ENCODE data around the gene DTWD1.
A peak's percentile ranks its signal among the peaks of the same experiment; 100 is the strongest.
"Not testable (repeated sequence)": the region's sequence is repeated elsewhere in the genome, so short reads cannot be mapped to it uniquely, and the experiment has no call there.

The DTWD1 gene, protein sequence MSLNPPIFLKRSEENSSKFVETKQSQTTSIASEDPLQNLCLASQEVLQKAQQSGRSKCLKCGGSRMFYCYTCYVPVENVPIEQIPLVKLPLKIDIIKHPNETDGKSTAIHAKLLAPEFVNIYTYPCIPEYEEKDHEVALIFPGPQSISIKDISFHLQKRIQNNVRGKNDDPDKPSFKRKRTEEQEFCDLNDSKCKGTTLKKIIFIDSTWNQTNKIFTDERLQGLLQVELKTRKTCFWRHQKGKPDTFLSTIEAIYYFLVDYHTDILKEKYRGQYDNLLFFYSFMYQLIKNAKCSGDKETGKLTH

DNA sequence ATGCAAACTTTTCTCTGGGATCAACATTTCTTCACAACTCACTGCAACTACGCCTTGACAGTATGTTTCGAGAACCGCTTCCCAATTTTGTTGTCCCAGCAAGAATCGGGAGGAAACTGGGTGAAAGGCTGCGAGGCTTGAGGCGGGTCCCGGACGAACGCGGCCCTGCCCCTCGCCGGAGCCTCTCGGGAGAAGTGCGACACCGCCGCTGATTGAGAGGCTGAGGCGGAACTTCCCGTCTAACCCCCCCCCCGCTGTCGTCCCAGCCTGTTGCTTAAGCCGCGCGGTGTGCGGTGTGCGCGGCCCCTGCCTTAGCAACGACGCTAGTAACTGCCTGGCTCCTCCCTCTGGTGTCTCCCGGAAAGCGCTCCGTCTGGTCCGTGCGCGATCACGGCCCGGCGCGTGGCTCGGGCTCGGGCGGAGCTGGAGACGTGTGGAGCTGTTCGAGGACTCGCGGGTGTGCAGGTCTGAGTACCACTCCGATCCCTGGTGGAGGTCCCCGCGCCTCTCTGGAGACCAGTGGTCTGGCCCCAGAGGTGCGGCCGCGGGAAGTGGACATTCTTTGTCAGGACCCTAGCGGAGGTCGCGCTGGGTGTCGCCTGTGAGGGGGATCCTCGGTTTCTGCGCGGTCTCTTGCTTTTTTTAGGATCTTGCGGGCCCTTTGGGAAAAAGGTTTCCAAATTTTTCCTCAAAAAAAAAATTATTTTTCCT is at the start of gene DTWD1, which contains the start of gene FAM227B:
TSS of gene DTWD1 (plus strand) at position 391 of the 711 bp plus-strand sequence. CDS start 4,120 bp downstream, outside the sequence.
TSS of gene FAM227B (minus strand) at position 161 of the 711 bp plus-strand sequence. CDS start 5,647 bp downstream, outside the sequence.
- Mint-ChIP-seq H3K27ac (peak within 1 kb of the TSS; percentile 99), H3K4me1 (peaks cover 47% of the 10 kb centered on the region), H3K9me3 (peaks cover 32% of the 10 kb centered on the region), H3K4me3 (peak within 1 kb of the TSS; percentile 92), H3K27me3 (ENCODE audit: low read depth, poor library complexity) (no peaks in the 10 kb centered on the region), H3K36me3 (ENCODE audit: low read depth) (peaks cover 70% of the 10 kb centered on the region)
- peak; percentile 91 for DNase-seq
- TF ChIP-seq, protein P1, sequence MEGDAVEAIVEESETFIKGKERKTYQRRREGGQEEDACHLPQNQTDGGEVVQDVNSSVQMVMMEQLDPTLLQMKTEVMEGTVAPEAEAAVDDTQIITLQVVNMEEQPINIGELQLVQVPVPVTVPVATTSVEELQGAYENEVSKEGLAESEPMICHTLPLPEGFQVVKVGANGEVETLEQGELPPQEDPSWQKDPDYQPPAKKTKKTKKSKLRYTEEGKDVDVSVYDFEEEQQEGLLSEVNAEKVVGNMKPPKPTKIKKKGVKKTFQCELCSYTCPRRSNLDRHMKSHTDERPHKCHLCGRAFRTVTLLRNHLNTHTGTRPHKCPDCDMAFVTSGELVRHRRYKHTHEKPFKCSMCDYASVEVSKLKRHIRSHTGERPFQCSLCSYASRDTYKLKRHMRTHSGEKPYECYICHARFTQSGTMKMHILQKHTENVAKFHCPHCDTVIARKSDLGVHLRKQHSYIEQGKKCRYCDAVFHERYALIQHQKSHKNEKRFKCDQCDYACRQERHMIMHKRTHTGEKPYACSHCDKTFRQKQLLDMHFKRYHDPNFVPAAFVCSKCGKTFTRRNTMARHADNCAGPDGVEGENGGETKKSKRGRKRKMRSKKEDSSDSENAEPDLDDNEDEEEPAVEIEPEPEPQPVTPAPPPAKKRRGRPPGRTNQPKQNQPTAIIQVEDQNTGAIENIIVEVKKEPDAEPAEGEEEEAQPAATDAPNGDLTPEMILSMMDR (IDR thresholded peaks at IDR 0.05) = no peak

DNA sequence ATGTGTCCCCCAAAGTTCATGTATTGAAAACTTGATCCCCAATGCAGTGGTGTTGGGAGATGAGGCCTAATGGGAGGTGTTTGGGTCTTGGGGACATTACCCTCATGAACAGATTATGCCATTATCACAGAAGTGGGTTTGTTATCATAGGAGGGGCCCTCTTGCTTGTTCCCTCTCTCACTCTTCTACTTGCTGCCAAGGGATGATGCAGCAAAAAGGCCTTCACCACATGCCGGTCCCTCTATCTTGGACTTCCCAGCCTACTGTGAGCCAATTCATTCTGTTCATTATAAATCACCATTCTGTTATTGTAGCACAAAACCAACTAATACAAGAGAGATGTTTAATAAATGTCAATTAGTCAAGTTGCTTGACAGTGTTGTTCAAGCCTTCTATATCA is 47.4 kb upstream of the DTWD1 start:
- Mint-ChIP-seq H3K27ac (no peak overlapping the region), H3K4me3 (no peak overlapping the region), H3K27me3 (ENCODE audit: low read depth, poor library complexity) (peaks cover 5% of the 10 kb centered on the region), H3K36me3 (ENCODE audit: low read depth) (peaks cover 23% of the 10 kb centered on the region), H3K9me3 (peaks cover 12% of the 10 kb centered on the region), H3K4me1 (no peaks in the 10 kb centered on the region)
- DNase-seq = no peak
- TF ChIP-seq, protein P1 (IDR thresholded peaks at IDR 0.05) = no peak

DNA sequence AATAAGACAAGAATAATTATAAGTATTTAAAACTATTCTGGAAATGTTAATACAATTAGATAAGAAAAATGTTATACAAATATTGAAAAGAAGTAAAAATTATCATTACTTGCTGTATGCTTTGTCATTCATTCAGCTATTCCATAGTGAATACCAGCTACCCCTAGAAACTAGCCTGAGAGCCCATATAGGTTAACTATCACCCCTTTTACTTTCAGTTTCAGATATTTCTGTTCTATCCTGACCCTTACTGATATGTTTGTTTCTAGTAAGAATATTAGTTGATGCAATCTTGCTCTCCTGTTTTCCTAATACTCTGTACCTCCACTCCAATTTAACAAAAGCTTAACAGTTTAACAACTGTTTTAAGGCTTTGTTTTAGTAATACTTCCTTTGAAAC is 31.8 kb upstream of the DTWD1 start:
- TF ChIP-seq, protein P1 (IDR thresholded peaks at IDR 0.05) = no peak
- DNase-seq = no peak
- H3K4me1 Mint-ChIP-seq = no peaks in the 10 kb centered on the region

DNA sequence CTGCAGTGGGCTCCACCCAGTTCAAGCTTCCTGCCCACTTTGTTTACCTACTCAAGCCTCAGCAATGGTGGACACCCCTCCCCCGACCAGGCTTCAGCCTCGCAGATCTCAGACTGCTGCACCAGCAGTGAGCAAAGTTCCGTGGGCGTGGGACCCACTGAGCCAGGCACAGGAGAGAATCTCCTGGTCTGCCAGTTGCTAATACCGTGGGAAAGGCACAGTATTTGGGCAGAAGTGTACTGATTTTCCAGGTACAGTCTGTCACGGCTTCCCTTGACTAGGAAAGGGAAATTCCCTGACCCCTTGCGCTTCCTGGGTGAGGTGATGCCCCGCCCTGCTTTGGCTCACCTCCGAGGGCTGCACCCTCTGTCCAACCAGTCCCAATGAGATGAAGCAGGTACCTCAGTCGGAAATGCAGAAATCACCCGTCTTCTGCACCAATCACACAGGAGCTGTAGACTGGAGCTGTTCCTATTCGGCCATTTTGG is 28.0 kb upstream of the DTWD1 start:
- not testable (repeated sequence) for H3K4me1 Mint-ChIP-seq; H3K4me3 Mint-ChIP-seq; H3K27me3 Mint-ChIP-seq (ENCODE audit: low read depth, poor library complexity); H3K27ac Mint-ChIP-seq; DNase-seq
- peaks cover 41% of the 10 kb centered on the region for H3K9me3 Mint-ChIP-seq
- H3K36me3 Mint-ChIP-seq (ENCODE audit: low read depth) = peaks cover 42% of the 10 kb centered on the region

More for the DNA sequence above, 31.8 kb upstream of the DTWD1 start:
- Mint-ChIP-seq H3K27me3 (ENCODE audit: low read depth, poor library complexity) (no peaks in the 10 kb centered on the region), H3K9me3 (peaks cover 31% of the 10 kb centered on the region), H3K27ac (no peak overlapping the region), H3K4me3 (no peak overlapping the region), H3K36me3 (ENCODE audit: low read depth) (peaks cover 38% of the 10 kb centered on the region)

DNA sequence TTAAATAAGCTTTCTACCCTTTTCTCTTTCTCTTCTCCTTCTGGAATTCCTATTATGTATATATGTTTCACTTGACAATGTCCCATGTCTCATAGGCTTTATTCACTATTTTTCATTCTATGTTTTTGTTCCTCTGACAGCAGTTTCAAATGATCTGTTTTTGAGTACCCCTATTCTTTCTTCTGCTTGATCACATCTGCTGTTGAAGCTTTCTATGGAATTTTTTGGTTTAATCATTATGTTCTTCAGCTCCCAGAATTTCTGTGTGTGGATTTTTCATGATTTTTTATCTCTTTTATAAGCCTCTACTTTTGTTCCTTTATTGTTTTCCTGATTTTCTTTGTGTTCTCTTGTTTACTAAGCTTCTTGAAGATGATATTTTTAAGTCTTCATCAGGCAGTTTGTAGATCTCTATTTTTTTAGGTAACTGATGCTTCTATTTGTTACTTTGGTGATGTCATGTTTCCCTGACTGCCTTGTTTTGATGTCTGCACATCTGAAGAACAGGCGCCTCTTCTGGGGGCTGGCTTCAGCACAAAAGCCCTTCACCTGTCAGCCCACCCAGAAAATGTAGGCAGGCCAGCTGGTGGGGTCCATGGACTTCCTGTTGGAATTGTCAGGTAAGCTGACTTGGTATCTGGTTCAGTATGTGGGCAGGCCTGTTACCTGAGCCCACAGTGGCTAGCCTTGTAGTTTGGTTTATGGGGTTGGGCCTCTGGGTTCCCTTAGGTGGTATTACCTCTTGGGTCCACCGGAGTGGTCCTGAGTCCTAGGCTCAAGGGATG is 16.0 kb upstream of the DTWD1 start:
- peaks cover 66% of the 10 kb centered on the region for H3K36me3 Mint-ChIP-seq (ENCODE audit: low read depth)
- TF ChIP-seq, protein P1 (IDR thresholded peaks at IDR 0.05) = no peak
- H3K27ac Mint-ChIP-seq = no peak overlapping the region
- H3K9me3 Mint-ChIP-seq = peaks cover 52% of the 10 kb centered on the region
- no peaks in the 10 kb centered on the region for H3K27me3 Mint-ChIP-seq (ENCODE audit: low read depth, poor library complexity)
- no peak for DNase-seq
- H3K4me3 Mint-ChIP-seq = no peak overlapping the region
- no peaks in the 10 kb centered on the region for H3K4me1 Mint-ChIP-seq

DNA sequence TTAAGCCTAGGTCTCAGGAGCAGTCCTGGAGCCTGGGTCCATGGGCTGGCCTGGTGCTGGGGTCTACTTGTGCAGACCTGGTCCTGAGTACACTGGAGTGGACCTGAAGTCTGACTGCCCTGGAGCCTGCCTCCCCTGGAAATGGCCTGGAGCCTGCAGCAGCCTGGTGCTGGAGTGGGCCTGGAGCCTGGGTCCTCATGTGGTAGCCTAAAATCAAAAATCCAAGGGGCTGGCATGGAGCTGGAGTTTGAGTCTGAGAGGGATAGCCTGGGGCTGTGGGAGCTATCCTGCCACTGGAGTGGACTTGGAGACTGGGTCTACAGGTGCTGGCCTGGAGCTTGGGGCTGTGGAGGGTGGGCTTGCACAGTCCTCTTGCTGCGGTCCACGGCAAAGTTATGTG is 15.3 kb upstream of the DTWD1 start:
- peaks cover 48% of the 10 kb centered on the region for H3K9me3 Mint-ChIP-seq
- H3K4me3 Mint-ChIP-seq = no peak overlapping the region
- no peaks in the 10 kb centered on the region for H3K4me1 Mint-ChIP-seq
- H3K27me3 Mint-ChIP-seq (ENCODE audit: low read depth, poor library complexity) = no peaks in the 10 kb centered on the region
- no peak overlapping the region for H3K27ac Mint-ChIP-seq
- peaks cover 61% of the 10 kb centered on the region for H3K36me3 Mint-ChIP-seq (ENCODE audit: low read depth)
- DNase-seq = no peak
- TF ChIP-seq, protein P1 (IDR thresholded peaks at IDR 0.05) = no peak
